ENCODE data around the gene NRM.
A peak's percentile ranks its signal among the peaks of the same experiment; 100 is the strongest.

NRM gene

DNA sequence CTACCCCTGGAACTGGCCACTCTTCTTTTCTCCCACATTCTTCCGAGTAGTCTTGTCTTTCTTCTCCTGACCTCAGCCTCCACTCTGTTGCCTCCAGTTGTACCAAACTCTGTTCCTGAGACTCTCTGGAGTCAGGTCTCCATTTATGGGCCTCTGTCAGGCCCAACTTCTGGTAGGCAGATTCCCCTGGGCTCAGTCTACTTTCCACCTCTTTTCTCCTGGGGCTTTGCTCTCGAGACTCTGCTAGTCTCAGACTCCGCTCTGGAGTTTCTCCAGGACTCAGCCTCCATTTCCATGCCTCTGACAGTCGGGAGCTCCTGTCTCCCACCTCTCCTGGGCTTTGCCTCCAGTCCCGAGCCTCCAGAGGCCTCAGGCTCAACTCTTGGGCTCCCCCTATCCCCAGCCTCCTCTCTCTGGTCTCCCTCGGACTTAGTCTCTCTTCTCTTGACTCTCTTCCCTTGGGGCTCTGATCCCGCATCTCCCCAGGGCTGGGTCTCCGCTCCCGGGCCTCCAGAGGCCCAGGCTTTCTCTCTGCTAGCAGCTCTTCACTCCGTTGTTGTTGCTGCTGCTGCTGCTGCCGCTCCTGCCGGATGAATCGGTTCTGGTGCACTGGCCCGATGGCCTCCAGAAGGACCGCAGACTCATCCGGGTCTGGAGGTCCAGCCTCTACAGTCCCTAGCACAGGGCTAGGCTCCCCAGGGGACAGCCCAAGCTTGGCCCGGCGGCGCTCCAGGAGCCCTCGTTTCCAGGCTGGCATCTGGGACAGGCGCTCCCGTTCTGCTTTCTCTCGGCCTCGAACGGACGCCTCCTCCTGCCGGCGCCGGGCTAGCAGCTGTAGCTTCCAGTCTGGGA is 5.4 kb downstream of the NRM start:
- peak overlapping the region; percentile 89 for H3K4me3 ChIP-seq (ENCODE audit: low read depth, low read length)
- no peak for DNase-seq (ENCODE audit: low read depth)
- TF ChIP-seq, protein P1, sequence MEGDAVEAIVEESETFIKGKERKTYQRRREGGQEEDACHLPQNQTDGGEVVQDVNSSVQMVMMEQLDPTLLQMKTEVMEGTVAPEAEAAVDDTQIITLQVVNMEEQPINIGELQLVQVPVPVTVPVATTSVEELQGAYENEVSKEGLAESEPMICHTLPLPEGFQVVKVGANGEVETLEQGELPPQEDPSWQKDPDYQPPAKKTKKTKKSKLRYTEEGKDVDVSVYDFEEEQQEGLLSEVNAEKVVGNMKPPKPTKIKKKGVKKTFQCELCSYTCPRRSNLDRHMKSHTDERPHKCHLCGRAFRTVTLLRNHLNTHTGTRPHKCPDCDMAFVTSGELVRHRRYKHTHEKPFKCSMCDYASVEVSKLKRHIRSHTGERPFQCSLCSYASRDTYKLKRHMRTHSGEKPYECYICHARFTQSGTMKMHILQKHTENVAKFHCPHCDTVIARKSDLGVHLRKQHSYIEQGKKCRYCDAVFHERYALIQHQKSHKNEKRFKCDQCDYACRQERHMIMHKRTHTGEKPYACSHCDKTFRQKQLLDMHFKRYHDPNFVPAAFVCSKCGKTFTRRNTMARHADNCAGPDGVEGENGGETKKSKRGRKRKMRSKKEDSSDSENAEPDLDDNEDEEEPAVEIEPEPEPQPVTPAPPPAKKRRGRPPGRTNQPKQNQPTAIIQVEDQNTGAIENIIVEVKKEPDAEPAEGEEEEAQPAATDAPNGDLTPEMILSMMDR (conservative IDR thresholded peaks at IDR 0.05; ENCODE audit: low read depth, low read length): peak; percentile 49

DNA sequence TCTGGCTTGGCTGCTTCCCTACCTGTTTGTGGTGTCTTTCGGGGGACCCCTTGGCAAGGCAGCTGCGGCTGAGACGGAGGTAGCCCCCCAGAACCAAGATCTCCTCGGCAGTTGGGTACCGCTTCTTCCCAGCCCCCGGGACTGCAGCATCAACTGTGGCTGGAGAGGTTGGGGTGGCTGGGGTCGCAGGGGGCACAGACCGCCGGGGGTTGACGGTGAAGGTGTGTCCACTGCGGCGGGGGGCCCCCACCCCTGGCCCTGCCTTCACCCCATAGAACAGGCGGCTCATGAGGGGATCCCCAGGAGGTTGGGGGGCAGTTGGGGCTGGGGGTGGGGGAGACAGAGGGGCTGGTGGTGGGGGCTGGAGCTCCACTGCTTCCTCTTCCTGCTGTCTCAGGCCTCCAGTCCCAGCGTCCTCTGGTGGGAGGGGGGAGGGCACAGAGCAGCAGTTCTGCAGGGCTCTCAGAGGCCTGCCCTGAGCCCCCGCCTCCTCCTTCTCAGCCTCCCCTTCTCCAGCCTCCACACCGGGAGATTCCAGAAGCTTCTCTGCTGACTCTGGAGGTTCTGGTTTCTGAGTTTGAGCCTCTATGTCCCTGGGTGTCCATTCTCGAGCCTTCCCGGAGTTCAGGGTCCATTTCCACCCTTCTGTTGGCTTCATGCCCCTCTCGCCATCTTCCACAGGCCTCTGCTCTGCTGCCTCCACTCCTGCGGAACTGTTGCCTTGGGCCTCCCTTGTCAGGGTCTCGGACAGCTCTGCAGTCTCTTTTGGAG is 6.2 kb downstream of the NRM start:
- TF ChIP-seq, protein P1 (conservative IDR thresholded peaks at IDR 0.05; ENCODE audit: low read depth, low read length): no peak
- peak; percentile 46 for DNase-seq (ENCODE audit: low read depth)
- H3K4me3 ChIP-seq (ENCODE audit: low read depth, low read length): peak overlapping the region; percentile 89

DNA sequence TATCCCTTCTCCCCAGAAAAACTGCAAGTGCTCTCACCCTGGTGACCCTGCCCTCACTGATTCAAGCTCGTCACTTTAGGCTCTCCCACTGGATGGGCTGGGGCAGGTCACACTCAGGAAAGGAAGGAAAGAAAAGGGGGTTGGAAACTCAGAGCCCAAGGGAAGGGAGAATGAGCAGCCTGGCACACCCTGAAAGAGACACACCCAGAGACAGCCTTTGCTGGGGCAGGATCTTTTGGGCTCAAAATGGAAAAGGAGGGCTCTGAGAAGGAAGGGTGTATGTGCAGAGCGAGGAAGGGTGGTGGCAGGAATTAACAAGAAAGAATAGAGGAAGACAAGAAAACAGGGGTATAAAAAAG is 6.8 kb downstream of the NRM start:
- no peak for DNase-seq (ENCODE audit: low read depth)
- TF ChIP-seq, protein P1 (conservative IDR thresholded peaks at IDR 0.05; ENCODE audit: low read depth, low read length): no peak
- H3K4me3 ChIP-seq (ENCODE audit: low read depth, low read length): peak overlapping the region; percentile 89

DNA sequence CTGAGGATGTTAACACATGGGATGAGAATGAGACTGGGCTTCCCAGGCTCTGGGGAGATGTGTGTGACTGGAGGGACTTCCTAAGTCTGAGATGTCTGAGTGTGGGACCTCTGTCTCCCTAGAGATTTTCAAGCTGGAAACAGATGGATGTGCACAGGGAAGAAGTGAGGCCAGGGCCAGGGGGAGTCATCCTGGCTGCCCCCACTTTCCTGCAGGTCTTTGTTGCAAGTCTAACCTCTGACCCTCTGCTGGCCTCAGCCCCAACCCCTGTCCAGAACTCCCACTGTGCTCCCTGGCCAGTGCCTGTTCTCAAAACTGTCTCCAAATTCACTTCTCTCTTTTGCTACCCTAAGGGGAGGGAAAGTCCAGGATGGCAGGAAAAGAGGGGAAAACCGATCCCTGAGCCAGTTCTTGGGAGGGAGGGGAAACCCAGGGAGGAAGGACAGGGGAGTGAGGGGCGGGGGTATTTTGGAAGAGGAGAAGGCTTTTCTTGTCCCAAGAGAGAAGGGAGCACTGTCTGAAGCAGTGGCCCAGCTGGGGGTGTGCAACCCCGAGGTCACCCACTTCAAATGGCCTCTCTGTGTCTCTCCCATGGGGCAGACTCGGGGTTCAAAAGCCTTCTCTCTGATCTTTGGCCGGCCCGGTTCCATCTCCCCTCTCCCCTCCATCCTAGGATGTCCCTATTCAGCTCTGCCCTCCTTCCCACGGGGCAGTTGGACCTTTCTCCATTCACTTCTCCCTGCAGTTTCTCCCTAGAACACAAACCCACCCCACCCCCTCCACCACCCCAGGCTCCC is 7.4 kb downstream of the NRM start:
- DNase-seq (ENCODE audit: low read depth): no peak
- TF ChIP-seq, protein P1 (conservative IDR thresholded peaks at IDR 0.05; ENCODE audit: low read depth, low read length): no peak
- H3K4me3 ChIP-seq (ENCODE audit: low read depth, low read length): peak overlapping the region; percentile 89

DNA sequence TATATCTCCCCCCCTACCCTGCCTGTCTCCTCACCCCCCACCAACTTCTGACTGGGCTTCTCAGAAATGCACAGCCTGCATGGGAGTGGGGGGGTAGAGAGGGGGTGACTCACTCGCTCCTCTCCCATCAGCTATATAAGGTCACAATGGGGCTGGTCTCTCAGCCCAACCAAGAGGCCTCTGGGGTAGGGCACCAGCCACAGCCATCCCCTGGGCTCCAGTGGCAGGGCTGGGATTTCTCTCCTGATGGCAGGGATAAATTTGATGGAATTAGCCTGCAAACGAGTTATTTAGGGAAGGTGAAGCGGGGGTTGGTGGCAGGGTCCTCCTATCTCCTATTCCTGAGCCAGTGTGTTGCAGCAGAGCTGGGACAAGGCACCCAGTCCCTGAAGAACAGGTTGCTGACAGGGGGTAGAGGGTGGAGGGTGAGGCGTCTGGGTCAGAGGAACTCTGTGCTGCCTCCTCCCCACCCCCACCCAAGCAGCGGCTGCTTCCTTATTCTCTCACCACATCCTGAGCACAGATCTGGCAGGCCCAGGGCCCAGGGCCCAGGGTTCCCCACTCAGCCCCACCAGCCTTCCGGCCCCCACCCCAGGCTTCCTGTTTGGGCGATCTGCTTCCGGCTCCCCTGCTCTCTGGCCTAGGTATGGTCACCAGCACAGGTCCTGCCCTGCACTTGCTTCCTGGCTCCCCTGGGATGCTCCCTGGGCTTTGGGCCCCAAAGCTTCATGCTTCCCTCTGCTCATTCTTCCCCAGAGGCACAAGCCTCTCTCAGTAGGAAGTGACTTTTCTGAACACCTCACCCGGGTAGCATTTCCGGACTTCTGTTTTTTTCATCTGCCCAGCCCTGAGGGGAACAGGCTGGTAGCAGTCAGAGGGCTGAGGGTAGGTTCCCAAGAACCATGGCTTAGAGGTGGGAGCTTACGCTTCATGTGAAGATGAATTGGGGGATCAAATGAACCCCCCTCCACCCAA is 8.4 kb downstream of the NRM start:
- TF ChIP-seq, protein P1 (conservative IDR thresholded peaks at IDR 0.05; ENCODE audit: low read depth, low read length): no peak
- DNase-seq (ENCODE audit: low read depth): peak; percentile 91
- peak overlapping the region; percentile 89 for H3K4me3 ChIP-seq (ENCODE audit: low read depth, low read length)

DNA sequence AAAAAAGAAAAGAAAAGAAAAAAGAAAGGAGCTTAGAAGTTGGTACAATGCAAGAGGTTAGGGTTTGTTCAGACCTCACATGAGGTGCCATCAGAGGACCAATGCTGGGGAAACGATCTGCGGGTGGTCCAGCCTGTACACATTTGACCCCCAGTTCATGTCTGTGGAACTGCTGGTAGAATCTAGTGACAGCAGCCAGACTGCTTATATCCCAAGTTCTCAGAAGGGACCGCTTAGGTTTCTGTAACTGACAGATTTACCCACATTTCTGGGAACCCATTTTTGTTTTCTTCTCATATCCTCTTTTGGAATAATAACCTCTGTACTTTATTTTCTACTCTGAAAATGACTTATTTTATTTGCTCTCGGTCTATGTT is 9.0 kb downstream of the NRM start:
- no peak for DNase-seq (ENCODE audit: low read depth)
- H3K4me3 ChIP-seq (ENCODE audit: low read depth, low read length): peak overlapping the region; percentile 89
- TF ChIP-seq, protein P1 (conservative IDR thresholded peaks at IDR 0.05; ENCODE audit: low read depth, low read length): no peak
